K562 treated with DMSO at 1 percent for 48 hours (cell line): ENCODE data around the gene IL24. TPM values are rescaled to one million over a fixed set of nuclear protein-coding genes. Genes with fewer than 3 reads are reported as not detected.

ENCODE experiments used
- total RNA-seq: library from RNA; unstranded; fragments of 300-600 nt; gene quantifications from 2 replicates; pipeline ENCODE4 v1.2.3, GENCODE V29; 2022; ENCODE audit warnings: low replicate concordance; ENCODE audit errors: extremely low read depth

IL24 gene
- total RNA-seq: not detected in 2 replicates

DNA sequence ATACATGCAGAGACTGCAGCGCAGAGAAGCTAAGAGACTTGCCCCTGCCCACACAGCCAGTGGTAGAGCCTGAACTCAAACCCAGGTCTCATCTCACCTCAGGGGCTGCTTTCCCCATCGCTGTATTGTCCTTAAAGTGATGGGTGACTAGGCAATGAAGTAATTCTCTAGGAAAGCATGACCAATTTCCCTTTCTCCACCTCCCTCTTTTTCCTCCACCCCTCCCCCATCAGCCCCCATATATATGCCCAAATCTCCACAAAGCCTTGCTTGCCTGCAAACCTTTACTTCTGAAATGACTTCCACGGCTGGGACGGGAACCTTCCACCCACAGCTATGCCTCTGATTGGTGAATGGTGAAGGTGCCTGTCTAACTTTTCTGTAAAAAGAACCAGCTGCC, at the start of gene IL24:
TSS of gene IL24 (plus strand) at position 269 of the 400 bp plus-strand sequence. CDS start 390 bp downstream, outside the sequence.

GRCh38 chr1:206864939-206865671, 32.1 kb upstream of the IL24 start, which contains the start of gene IL20:
TSS of gene IL20 (plus strand) at chr1:206865623. CDS start at chr1:206865853, 230 bp downstream.

DNA sequence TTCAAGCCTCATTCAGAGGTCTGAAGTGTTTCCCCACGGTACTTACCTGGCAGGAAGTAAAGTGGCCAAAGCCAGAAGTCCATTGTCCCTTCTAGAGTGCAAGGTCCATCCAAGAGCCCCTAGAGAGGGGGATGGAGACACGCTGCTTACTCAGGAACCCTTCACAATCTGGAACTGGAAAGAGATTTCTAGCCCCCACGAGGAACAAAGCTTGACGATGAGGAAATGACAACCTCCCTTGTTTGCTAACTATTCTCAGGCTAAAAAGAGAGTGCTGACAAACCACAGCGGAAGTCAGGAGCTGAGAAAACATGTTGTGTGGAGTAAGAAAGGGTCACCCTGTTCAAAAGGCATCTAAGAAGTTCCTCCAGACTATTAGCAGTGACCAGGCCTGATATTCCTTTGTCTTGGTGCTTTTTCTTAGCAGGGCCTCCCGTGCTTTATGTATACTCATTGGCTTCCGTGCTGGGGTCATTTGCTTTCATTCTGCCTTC, 24.6 kb downstream of the IL24 start, which contains the start of gene FCMR:
TSS of gene FCMR (minus strand) at position 170 of the 494 bp plus-strand sequence. CDS start at position 83, 87 bp downstream.

DNA sequence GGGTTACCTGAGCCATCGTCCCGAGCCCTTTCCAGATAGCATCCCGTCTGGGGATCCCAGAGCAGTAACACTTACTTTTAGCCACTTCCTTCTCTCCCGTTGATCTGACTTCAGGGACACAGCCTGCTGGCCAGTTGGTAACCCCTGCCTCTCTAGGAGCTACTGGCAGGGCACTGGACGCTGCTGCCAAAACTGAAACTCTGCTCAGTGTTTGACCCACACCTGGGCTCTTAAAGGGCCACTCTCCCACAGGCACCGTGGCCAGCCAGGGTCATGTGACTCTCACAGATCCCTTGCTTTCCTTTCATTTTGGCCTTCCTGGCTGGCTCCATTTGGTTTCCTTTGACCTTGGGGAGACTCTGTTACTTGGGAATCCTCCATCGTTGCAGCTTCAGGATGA, 49.0 kb downstream of the IL24 start, which contains the start of gene PIGR:
TSS of gene PIGR (minus strand) at position 206 of the 400 bp plus-strand sequence. CDS start 5,935 bp downstream, outside the sequence.

Other genes with a start within 250 kb of the IL24 start
- gene MAPKAPK2, start 212.5 kb upstream of the IL24 start, total RNA-seq: not detected in 2 replicates
- not detected in 2 replicates for gene IL19, start 126.7 kb upstream of the IL24 start, total RNA-seq
- not detected in 2 replicates for gene IL10, start 124.9 kb upstream of the IL24 start, total RNA-seq
- gene IL20, start 31.8 kb upstream of the IL24 start, total RNA-seq: not detected in 2 replicates
- not detected in 2 replicates for gene FCMR, start 24.5 kb downstream of the IL24 start, total RNA-seq
- not detected in 2 replicates for gene PIGR, start 49.0 kb downstream of the IL24 start, total RNA-seq
- not detected in 2 replicates for gene FCAMR, start 73.0 kb downstream of the IL24 start, total RNA-seq
- gene C1orf116, start 135.3 kb downstream of the IL24 start, total RNA-seq: not detected in 2 replicates
- not detected in 2 replicates for gene YOD1, start 153.8 kb downstream of the IL24 start, total RNA-seq
- not detected in 2 replicates for gene PFKFB2, start 155.8 kb downstream of the IL24 start, total RNA-seq
- not detected in 2 replicates for gene C4BPB, start 191.4 kb downstream of the IL24 start, total RNA-seq
- gene C4BPA, start 206.8 kb downstream of the IL24 start, total RNA-seq: not detected in 2 replicates